GM23248 (cell line): ENCODE data around the gene C3orf52.

Source experiments
- EZH2 ChIP-seq: fragments of 200-600 bp; sonication (generic); IDR thresholded peaks from 2 replicates; pipeline ENCODE4 v1.6.1; 2018; ENCODE audit warnings: antibody characterized with exemption, mild to moderate bottlenecking; ENCODE audit not compliant: insufficient read depth, poor library complexity, severe bottlenecking
- EZH2phosphoT487 ChIP-seq: fragments of 200-600 bp; sonication (generic); IDR thresholded peaks from 2 replicates; pipeline ENCODE4 v1.6.1; 2018; ENCODE audit warnings: antibody characterized with exemption, moderate library complexity, mild to moderate bottlenecking, low read depth; ENCODE audit not compliant: insufficient read depth

DNA sequence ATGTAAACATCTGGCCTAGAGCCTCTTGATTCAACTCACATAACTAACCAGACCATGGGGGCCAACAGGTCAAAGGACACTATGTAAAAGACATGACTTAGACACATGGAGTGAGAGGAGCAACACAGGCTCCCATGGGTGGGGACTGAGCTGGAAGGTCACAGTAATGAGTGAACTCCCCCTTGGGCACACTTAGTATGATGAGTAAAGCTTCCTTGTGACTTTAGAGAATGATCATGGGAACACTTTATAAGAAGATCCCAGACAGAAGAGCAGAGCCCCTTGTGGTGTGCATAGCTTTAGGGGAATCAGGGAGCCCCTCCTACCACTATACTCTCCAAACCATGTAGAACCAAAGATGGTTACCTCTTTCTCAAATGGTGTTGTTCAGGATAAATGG, 36.7 kb downstream of the C3orf52 start:
- no peak for TF ChIP-seq EZH2
- no peak for TF ChIP-seq EZH2phosphoT487
